Measurements from ENCODE around the gene TERF2IP.

DNA sequence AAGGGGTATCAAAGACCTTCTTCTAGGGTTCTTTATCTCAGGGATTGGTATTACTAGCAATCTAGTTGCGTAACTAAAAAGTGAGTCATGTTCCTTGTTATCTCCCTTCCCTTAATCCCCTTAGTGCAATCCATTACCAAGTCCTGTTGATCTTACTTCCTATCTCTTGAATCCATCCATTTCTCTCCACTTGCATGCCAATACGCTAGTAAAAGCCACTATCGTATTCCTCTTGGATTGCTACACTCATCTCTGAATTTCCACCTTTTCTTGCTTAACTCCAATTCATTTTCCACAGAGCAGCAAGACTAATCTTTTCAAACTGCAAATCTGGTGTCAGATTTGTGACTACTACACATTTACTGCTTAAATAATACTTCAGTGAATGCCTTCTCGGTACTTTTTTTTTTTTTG is 22.6 kb upstream of the TERF2IP start:
- TF ChIP-seq, protein P1, sequence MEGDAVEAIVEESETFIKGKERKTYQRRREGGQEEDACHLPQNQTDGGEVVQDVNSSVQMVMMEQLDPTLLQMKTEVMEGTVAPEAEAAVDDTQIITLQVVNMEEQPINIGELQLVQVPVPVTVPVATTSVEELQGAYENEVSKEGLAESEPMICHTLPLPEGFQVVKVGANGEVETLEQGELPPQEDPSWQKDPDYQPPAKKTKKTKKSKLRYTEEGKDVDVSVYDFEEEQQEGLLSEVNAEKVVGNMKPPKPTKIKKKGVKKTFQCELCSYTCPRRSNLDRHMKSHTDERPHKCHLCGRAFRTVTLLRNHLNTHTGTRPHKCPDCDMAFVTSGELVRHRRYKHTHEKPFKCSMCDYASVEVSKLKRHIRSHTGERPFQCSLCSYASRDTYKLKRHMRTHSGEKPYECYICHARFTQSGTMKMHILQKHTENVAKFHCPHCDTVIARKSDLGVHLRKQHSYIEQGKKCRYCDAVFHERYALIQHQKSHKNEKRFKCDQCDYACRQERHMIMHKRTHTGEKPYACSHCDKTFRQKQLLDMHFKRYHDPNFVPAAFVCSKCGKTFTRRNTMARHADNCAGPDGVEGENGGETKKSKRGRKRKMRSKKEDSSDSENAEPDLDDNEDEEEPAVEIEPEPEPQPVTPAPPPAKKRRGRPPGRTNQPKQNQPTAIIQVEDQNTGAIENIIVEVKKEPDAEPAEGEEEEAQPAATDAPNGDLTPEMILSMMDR (conservative IDR thresholded peaks at IDR 0.05) = no peak
- TF ChIP-seq EZH2 (IDR thresholded peaks at IDR 0.05; ENCODE audit: low read depth) = no peak
